Fibroblast of lung (primary cell): ENCODE measurements around the gene UQCC2. TPM values are rescaled to one million over a fixed set of nuclear protein-coding genes. Genes with fewer than 3 reads are reported as not detected.

Experiments used
- DNase-seq, 2 donors: peaks; one replicate each; pipeline versions ENCODE4 v3.0.0 to v3.0.0-alpha.2; 2010; ENCODE audit warnings: low read depth in 2 of 2
- H2AFZ ChIP-seq: 2 replicates; pipeline ENCODE4 v1.5.1; 2012; ENCODE audit warnings: low read length, control low read depth, inconsistent platforms
- H3K27ac ChIP-seq: 2 replicates; pipeline ENCODE4 v1.5.1; 2011; ENCODE audit warnings: low read length, control low read depth; ENCODE audit not compliant: insufficient read depth
- H3K27me3 ChIP-seq: 2 replicates; pipeline ENCODE4 v1.5.1; 2011; ENCODE audit warnings: mild to moderate bottlenecking, low read length; ENCODE audit not compliant: control insufficient read depth, insufficient read depth
- H3K36me3 ChIP-seq: 2 replicates; pipeline ENCODE4 v1.5.1; 2011; ENCODE audit warnings: low read length; ENCODE audit not compliant: control insufficient read depth, insufficient read depth
- H3K4me1 ChIP-seq: 2 replicates; pipeline ENCODE4 v1.5.1; 2011; ENCODE audit warnings: low read length; ENCODE audit not compliant: control insufficient read depth, insufficient read depth; ENCODE audit errors: extremely low read depth
- H3K4me2 ChIP-seq: 2 replicates; pipeline ENCODE4 v1.5.1; 2011; ENCODE audit warnings: low read length, control low read depth; ENCODE audit not compliant: insufficient read depth; ENCODE audit errors: extremely low read depth
- H3K4me3 ChIP-seq, 4 experiments: fragments of 200-600 bp in 1 of 4; sonication (generic) in 1 of 4; replicated peaks in 1 of 4; 2 replicates each; pipeline ENCODE4 v1.5.1; 2011 to 2016; ENCODE audit warnings: low read length in 4 of 4, low read depth in 3 of 4, mild to moderate bottlenecking in 3 of 4, control low read depth in 2 of 4, inconsistent platforms in 1 of 4, mixed read lengths in 1 of 4; ENCODE audit not compliant: insufficient read depth in 1 of 4; ENCODE audit errors: control extremely low read depth in 1 of 4
- H3K79me2 ChIP-seq: 2 replicates; pipeline ENCODE4 v1.5.1; 2012; ENCODE audit warnings: mild to moderate bottlenecking, low read length, inconsistent platforms; ENCODE audit not compliant: control insufficient read depth, insufficient read depth
- H3K9ac ChIP-seq: 2 replicates; pipeline ENCODE4 v1.5.1; 2011; ENCODE audit warnings: mild to moderate bottlenecking, low read length, control low read depth; ENCODE audit not compliant: insufficient read depth
- H3K9me3 ChIP-seq: 2 replicates; pipeline ENCODE4 v1.5.1; 2012; ENCODE audit warnings: low read depth, low read length; ENCODE audit not compliant: control insufficient read depth, insufficient read depth
- H4K20me1 ChIP-seq: 2 replicates; pipeline ENCODE4 v1.5.1; 2011; ENCODE audit warnings: low read length; ENCODE audit not compliant: control insufficient read depth, insufficient read depth; ENCODE audit errors: extremely low read depth
- CTCF ChIP-seq, 2 donors: IDR thresholded peaks in 1 of 2; conservative IDR thresholded peaks in 1 of 2; 1 replicate in 1 of 2; 2 replicates in 1 of 2; pipeline ENCODE4 v1.5.1; 2011 to 2012; ENCODE audit warnings: low read length in 2 of 2, control low read depth in 1 of 2, inconsistent platforms in 1 of 2, low read depth in 1 of 2, mild to moderate bottlenecking in 1 of 2
- EZH2 ChIP-seq: IDR thresholded peaks from 2 replicates; pipeline ENCODE4 v1.5.1; 2012; ENCODE audit warnings: low read length, control low read depth, mild to moderate bottlenecking; ENCODE audit errors: missing control alignments
- polyA plus RNA-seq, 2 donors: library from polyadenylated mRNA; depleted of rRNA in 1 of 2; stranded (reverse) in 1 of 2; unstranded in 1 of 2; fragments of >200 nt; gene quantifications; 2 replicates each; pipeline ENCODE4 v1.2.1, GENCODE V29; 2011 to 2012; ENCODE audit warnings: missing spikeins in 1 of 2
- total RNA-seq: library from RNA; depleted of rRNA; stranded (reverse); fragments of >200 nt; gene quantifications from 2 replicates; pipeline ENCODE4 v1.2.1, GENCODE V29; 2014

Gene UQCC2
- total and polyA plus RNA-seq, 2 donors (not counting 1 experiment from before 2014, with no cell fraction given), result 33.8 to 36.5 TPM

GRCh38 chr6:33677689-33678088, 33.8 kb downstream of the UQCC2 start:
- Histone ChIP-seq H3K9ac (no peak overlapping the region), H2AFZ (no peak overlapping the region), H3K4me1 (peaks cover 22% of the 10 kb centered on the region), H3K36me3 (peaks cover 36% of the 10 kb centered on the region), H3K9me3 (no peaks in the 10 kb centered on the region), H3K4me3 (no peak overlapping the region), H3K27me3 (no peaks in the 10 kb centered on the region), H4K20me1 (no peaks in the 10 kb centered on the region), H3K79me2 (no peaks in the 10 kb centered on the region), H3K4me2 (peak overlapping the region; percentile 15), H3K27ac (peak overlapping the region; percentile 8)
- DNase-seq, result no peak
- TF ChIP-seq CTCF (conservative IDR thresholded peaks at IDR 0.05 in 1 of 2, IDR thresholded peaks at IDR 0.05 in 1 of 2; ENCODE audit: low read depth in 1 of 2, low read length in 2 of 2), result no peak
- TF ChIP-seq EZH2, result no peak

- Histone ChIP-seq H3K27ac (peak overlapping the region; percentile 8), H3K4me2 (peak overlapping the region; percentile 15), H3K27me3 (no peaks in the 10 kb centered on the region), H3K4me3 (no peak overlapping the region), H3K9ac (no peak overlapping the region), H3K9me3 (no peaks in the 10 kb centered on the region), H3K4me1 (peaks cover 23% of the 10 kb centered on the region), H3K36me3 (peaks cover 33% of the 10 kb centered on the region), H3K79me2 (no peaks in the 10 kb centered on the region), H4K20me1 (no peaks in the 10 kb centered on the region), H2AFZ (no peak overlapping the region)
- DNase-seq, result peak in 1 of 2 donors; percentile 18
- no peak for TF ChIP-seq EZH2
Measured at GRCh38 chr6:33677143-33677660, 34.3 kb downstream of the UQCC2 start.

GRCh38 chr6:33676416-33677142, 34.9 kb downstream of the UQCC2 start:
- no peak for TF ChIP-seq EZH2
- no peak for TF ChIP-seq CTCF (conservative IDR thresholded peaks at IDR 0.05 in 1 of 2, IDR thresholded peaks at IDR 0.05 in 1 of 2; ENCODE audit: low read depth in 1 of 2, low read length in 2 of 2)

More at GRCh38 chr6:33676416-33677142, 34.9 kb downstream of the UQCC2 start:
- H4K20me1 ChIP-seq, result no peaks in the 10 kb centered on the region
- no peaks in the 10 kb centered on the region for H3K9me3 ChIP-seq
- peaks cover 33% of the 10 kb centered on the region for H3K36me3 ChIP-seq
- peak overlapping the region; percentile 2 for H3K9ac ChIP-seq
- no peak overlapping the region for H3K4me3 ChIP-seq
- no peak overlapping the region for H2AFZ ChIP-seq
- H3K4me1 ChIP-seq, result peaks cover 23% of the 10 kb centered on the region
- no peak for DNase-seq
- H3K4me2 ChIP-seq, result peak overlapping the region; percentile 25
- peak overlapping the region; percentile 20 for H3K27ac ChIP-seq
- H3K79me2 ChIP-seq, result no peaks in the 10 kb centered on the region
- no peaks in the 10 kb centered on the region for H3K27me3 ChIP-seq
